K562 (cell line): ENCODE measurements around the gene DCHS2.

Experiments
- CTCF ChIP-seq, 3 experiments: IDR thresholded peaks in 2 of 3; conservative IDR thresholded peaks in 1 of 3; 2 replicates each; pipeline ENCODE4 v1.5.1; 2011 to 2012; ENCODE audit warnings: low read length in 3 of 3, mild to moderate bottlenecking in 3 of 3, control low read depth in 2 of 3, improper control_type of control experiment in 1 of 3, inconsistent platforms in 1 of 3, low read depth in 1 of 3, mixed read lengths in 1 of 3, moderate library complexity in 1 of 3; ENCODE audit not compliant: insufficient read depth in 2 of 3
- EZH2 ChIP-seq: IDR thresholded peaks from 2 replicates; pipeline ENCODE4 v1.6.1; 2012; ENCODE audit warnings: low read depth, mild to moderate bottlenecking, inconsistent platforms, low read length, borderline replicate concordance
- RCOR1 ChIP-seq, 2 experiments: IDR thresholded peaks; 2 replicates each; pipeline ENCODE4 v1.6.1; 2012; ENCODE audit warnings: low read depth in 2 of 2, low read length in 2 of 2, borderline replicate concordance in 1 of 2, improper control_type of control experiment in 1 of 2

GRCh38 chr4:154464654-154465053, 26.9 kb downstream of the DCHS2 start:
- no peak for TF ChIP-seq EZH2
- TF ChIP-seq RCOR1 (IDR thresholded peaks at IDR 0.05; ENCODE audit: borderline replicate concordance in 1 of 2, low read depth in 2 of 2, low read length in 2 of 2) = no peak
- TF ChIP-seq CTCF (IDR thresholded peaks at IDR 0.05 in 2 of 3, conservative IDR thresholded peaks at IDR 0.05 in 1 of 3; ENCODE audit: insufficient read depth in 2 of 3, low read depth in 1 of 3, low read length in 3 of 3) = 0 out of 6 replicates have a peak, but pooled peaks of 1 of the 3 experiments have one; percentile 1
